Naive B cell (primary cell): Measurements from ENCODE around the gene LIN52. TPM values are rescaled to one million over a fixed set of nuclear protein-coding genes. Genes with fewer than 3 reads are reported as not detected.
A peak's percentile ranks its signal among the peaks of the same experiment; 100 is the strongest.
"Not testable (repeated sequence)": the region's sequence is repeated elsewhere in the genome, so short reads cannot be mapped to it uniquely, and the experiment has no call there.

Experiments
- ATAC-seq, 2 donors: fragments of 150-1000 bp; cut with Tn5 transposase; 2 replicates each; pipeline ENCODE4 v1.10.0; 2021; ENCODE audit warnings: low read depth in 2 of 2, mild to moderate bottlenecking in 2 of 2, moderate library complexity in 2 of 2
- DNase-seq: peaks from one replicate; pipeline ENCODE4 v3.0.0; 2022
- H3K27ac Mint-ChIP-seq, 6 donors: one replicate each; pipeline ENCODE4 v1.8.0; 2020 to 2022; ENCODE audit warnings: mild to moderate bottlenecking in 6 of 6, mixed read lengths in 6 of 6, moderate library complexity in 5 of 6, inconsistent platforms in 2 of 6
- H3K27me3 Mint-ChIP-seq, 3 donors: one replicate each; pipeline ENCODE4 v1.8.0; 2021 to 2022; ENCODE audit warnings: mixed read lengths in 3 of 3, mild to moderate bottlenecking in 1 of 3
- H3K36me3 Mint-ChIP-seq, 2 donors: one replicate each; pipeline ENCODE4 v1.8.0; 2020 to 2022; ENCODE audit warnings: mixed read lengths in 2 of 2, inconsistent platforms in 1 of 2, mild to moderate bottlenecking in 1 of 2
- H3K4me1 Mint-ChIP-seq, 3 donors: one replicate each; pipeline ENCODE4 v1.8.0; 2020 to 2022; ENCODE audit warnings: mixed read lengths in 3 of 3, inconsistent platforms in 1 of 3, mild to moderate bottlenecking in 1 of 3, moderate library complexity in 1 of 3
- H3K4me3 Mint-ChIP-seq, 8 donors: one replicate each; pipeline ENCODE4 v1.8.0; 2020 to 2022; ENCODE audit warnings: mild to moderate bottlenecking in 8 of 8, mixed read lengths in 8 of 8, moderate library complexity in 8 of 8, inconsistent platforms in 2 of 8
- H3K9me3 Mint-ChIP-seq, 7 donors: one replicate each; pipeline ENCODE4 v1.8.0; 2020 to 2022; ENCODE audit warnings: mixed read lengths in 7 of 7, mild to moderate bottlenecking in 5 of 7, inconsistent platforms in 2 of 7, moderate library complexity in 1 of 7
- polyA plus RNA-seq, 6 donors: library from polyadenylated mRNA; unstranded; fragments of 300-500 nt; fragmentation: Illumina TruSeq; gene quantifications; one replicate each; pipeline ENCODE4 v1.2.3, GENCODE V29; 2021; ENCODE audit warnings: low read depth in 6 of 6

LIN52 gene
- polyA plus RNA-seq, 6 donors from 2014 or later, result 7.4 to 19.1 (median 11.9) TPM

- Mint-ChIP-seq H3K36me3 (no peaks in the 10 kb centered on the region), H3K4me3 (no peak overlapping the region), H3K9me3 (no peaks in the 10 kb centered on the region), H3K27me3 (no peaks in the 10 kb centered on the region), H3K4me1 (peaks cover 25 to 29% (median 28%) of the 10 kb centered on the region in 3 donors), H3K27ac (no peak overlapping the region)
- ATAC-seq (no peak), DNase-seq (no peak)
Measured at GRCh38 chr14:74080820-74081460, 3.8 kb upstream of the LIN52 start.

DNA sequence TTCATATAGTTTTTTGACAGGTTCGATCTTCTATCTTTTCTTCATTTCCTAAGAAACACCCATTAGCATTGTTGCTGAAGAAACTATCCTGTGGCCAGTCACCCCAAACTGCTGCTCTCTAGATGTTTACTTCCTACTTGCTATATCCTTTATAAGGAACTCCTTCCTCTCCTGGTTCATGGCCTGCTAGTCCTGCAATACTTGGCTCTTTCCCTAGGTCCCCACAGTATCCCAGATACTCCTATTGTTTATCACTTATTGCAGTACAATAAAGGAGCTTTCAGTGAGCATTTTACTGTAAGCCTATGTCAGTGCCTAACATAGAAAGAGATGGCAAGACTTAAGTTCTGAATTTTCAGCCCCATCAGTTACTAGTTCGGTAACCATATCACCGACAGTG lies 3.3 kb upstream of the LIN52 start:
- Mint-ChIP-seq H3K27ac (no peak overlapping the region), H3K27me3 (no peaks in the 10 kb centered on the region), H3K36me3 (no peaks in the 10 kb centered on the region), H3K4me3 (peak overlapping the region in 2 of 8 donors; percentile 13 to 34), H3K9me3 (no peaks in the 10 kb centered on the region), H3K4me1 (peaks cover 31 to 34% (median 32%) of the 10 kb centered on the region in 3 donors)
- ATAC-seq (no peak), DNase-seq (no peak)

DNA sequence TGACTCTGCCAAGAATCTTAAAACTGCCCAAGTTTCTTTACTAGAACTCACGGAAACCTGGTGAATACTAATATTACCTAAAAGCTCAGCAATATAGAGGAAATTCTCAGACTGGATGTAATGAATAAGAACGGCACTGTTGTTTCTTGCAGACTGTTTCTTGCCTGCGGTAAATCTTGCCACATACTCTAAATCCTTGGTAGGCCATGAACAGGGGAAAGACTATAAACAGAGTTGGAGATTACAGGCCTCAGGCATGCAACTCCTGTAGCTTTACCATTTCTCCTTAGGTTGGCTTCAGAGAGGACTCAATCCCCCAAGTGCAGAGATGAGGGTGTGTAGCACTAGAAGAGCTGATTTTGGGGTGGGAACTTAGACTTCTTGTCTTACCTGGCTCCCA lies 1.6 kb upstream of the LIN52 start:
- peak overlapping the region; percentile 89 to 100 (median 98) for H3K4me3 Mint-ChIP-seq
- no peaks in the 10 kb centered on the region for H3K9me3 Mint-ChIP-seq
- peak overlapping the region in 1 of 6 donors; percentile 69 for H3K27ac Mint-ChIP-seq
- ATAC-seq (no peak), DNase-seq (no peak)
- peaks cover 27 to 35% (median 32%) of the 10 kb centered on the region in 3 donors for H3K4me1 Mint-ChIP-seq
- H3K27me3 Mint-ChIP-seq, result no peaks in the 10 kb centered on the region
- no peaks in the 10 kb centered on the region for H3K36me3 Mint-ChIP-seq

DNA sequence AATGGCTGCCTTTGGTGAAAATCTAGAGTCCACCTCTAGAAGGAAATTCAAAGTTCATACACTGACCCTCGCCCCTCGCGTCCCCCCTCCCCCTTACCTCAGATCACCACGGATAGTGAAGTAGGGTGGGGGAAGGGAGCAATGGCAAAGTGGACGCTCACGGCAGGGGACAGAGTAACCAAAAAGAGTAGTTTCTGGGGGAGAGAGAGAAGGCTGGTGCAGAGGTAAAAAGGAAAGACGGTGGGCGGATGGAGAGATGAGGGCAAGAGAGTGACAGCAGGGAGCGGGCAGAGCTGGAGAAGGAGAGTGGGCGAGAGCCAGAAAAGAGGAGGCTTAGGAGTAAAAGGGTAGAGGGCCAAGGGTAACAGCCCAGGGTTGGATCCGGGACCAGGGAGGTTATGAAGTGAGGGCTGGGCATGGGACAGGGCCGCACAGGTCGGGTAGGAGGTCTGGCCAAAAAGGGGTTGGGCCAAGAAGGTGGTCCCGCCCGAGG lies 926 bp upstream of the LIN52 start:
- H3K27me3 Mint-ChIP-seq, result no peaks in the 10 kb centered on the region
- peak; percentile 0 for ATAC-seq
- no peak for DNase-seq
- peaks cover 29 to 36% (median 34%) of the 10 kb centered on the region in 3 donors for H3K4me1 Mint-ChIP-seq
- peaks cover 0 to 2% of the 10 kb centered on the region in 2 donors for H3K36me3 Mint-ChIP-seq
- peak overlapping the region; percentile 78 to 98 (median 92) for H3K27ac Mint-ChIP-seq
- no peaks in the 10 kb centered on the region for H3K9me3 Mint-ChIP-seq
- H3K4me3 Mint-ChIP-seq, result peak overlapping the region; percentile 89 to 100 (median 98)

GRCh38 chr14:74085047-74085637 lies 386 bp downstream of the LIN52 start:
- Mint-ChIP-seq H3K27ac (peak overlapping the region; percentile 85 to 98 (median 96)), H3K9me3 (peaks cover 0 to 2% (median 0%) of the 10 kb centered on the region in 7 donors), H3K4me3 (peak overlapping the region; percentile 89 to 100 (median 98)), H3K4me1 (peaks cover 34 to 43% (median 38%) of the 10 kb centered on the region in 3 donors), H3K27me3 (no peaks in the 10 kb centered on the region), H3K36me3 (peaks cover 0 to 6% of the 10 kb centered on the region in 2 donors)
- ATAC-seq, result no peak
- no peak for DNase-seq

DNA sequence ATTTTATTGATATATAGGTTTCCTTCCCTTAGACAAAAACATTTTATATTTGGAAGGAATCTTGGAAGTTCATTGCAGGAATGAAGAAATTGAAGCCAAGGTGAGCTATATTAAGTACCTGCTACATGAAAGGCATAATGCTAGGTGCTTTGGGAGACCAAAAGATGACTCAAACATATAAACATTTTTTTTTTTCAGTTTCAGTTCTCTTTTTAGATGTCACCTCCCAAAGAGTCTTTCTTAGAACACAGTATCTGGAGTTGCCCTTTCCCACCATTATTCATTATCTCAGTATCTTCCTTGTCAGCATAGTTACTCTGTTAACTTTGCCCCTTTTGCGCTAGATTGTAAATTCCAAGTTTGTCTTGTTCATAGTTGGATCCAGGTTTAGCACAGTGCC lies 1.1 kb downstream of the LIN52 start:
- H3K4me1 Mint-ChIP-seq, result peaks cover 32 to 47% (median 38%) of the 10 kb centered on the region in 3 donors
- peak overlapping the region in 5 of 6 donors; percentile 85 to 98 (median 96) for H3K27ac Mint-ChIP-seq
- peaks cover 0 to 6% of the 10 kb centered on the region in 2 donors for H3K36me3 Mint-ChIP-seq
- ATAC-seq (no peak), DNase-seq (peak; percentile 35)
- H3K9me3 Mint-ChIP-seq, result peaks cover 0 to 2% (median 0%) of the 10 kb centered on the region in 7 donors
- peak overlapping the region; percentile 89 to 100 (median 98) for H3K4me3 Mint-ChIP-seq
- no peaks in the 10 kb centered on the region for H3K27me3 Mint-ChIP-seq

- Mint-ChIP-seq H3K9me3 (peaks cover 0 to 2% (median 0%) of the 10 kb centered on the region in 7 donors), H3K36me3 (peaks cover 0 to 9% of the 10 kb centered on the region in 2 donors), H3K27me3 (no peaks in the 10 kb centered on the region), H3K27ac (no peak overlapping the region), H3K4me3 (peak overlapping the region in 1 of 8 donors; percentile 3), H3K4me1 (peaks cover 14 to 35% (median 25%) of the 10 kb centered on the region in 3 donors)
- DNase-seq, result no peak
- no peak for ATAC-seq
Measured at GRCh38 chr14:74089251-74090020, 4.7 kb downstream of the LIN52 start.

DNA sequence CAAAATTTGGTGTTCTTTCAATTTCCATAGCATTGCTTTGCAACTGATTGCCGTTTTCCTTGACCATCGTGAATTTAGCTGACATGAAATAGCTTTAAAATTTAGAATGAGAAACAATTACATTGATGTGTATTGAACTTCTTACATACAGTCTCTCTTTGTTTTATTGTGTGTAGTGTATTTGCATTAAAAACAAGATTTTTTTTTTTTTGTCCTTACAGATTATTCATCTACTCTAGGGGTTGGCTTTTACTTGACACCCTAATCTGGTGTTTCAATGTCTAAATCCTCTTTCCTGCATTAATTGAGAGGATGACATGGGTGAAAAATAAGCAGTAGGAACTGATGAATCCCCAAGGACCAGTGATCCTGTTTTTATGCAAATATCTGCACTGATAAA lies 20.6 kb downstream of the LIN52 start:
- Mint-ChIP-seq H3K36me3 (peaks cover 6 to 22% of the 10 kb centered on the region in 2 donors), H3K4me3 (no peak overlapping the region), H3K4me1 (no peaks in the 10 kb centered on the region), H3K27me3 (no peaks in the 10 kb centered on the region), H3K27ac (no peak overlapping the region), H3K9me3 (no peaks in the 10 kb centered on the region)
- DNase-seq, result no peak
- no peak for ATAC-seq

DNA sequence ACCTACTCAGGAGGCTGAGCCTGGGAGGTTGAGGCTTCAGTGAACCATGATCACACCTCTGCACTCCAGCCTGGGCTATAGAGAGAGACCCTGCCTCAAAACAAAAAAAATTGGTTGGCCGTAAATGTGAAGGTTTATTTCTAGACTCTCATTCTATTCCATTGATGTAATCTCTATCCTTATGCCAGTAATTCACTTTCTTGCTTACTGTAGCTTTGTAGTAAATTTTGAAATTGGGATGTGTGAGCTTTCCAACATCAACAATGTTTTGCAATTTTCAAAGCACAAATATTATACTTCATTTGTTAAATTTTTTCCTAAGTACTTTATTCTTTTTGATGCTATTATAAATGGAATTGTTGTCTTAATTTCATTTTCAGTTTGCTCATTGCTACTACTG lies 24.6 kb downstream of the LIN52 start:
- H3K9me3 Mint-ChIP-seq, result no peaks in the 10 kb centered on the region
- no peaks in the 10 kb centered on the region for H3K27me3 Mint-ChIP-seq
- H3K36me3 Mint-ChIP-seq, result peaks cover 6 to 16% of the 10 kb centered on the region in 2 donors
- no peak overlapping the region for H3K4me3 Mint-ChIP-seq
- DNase-seq, result no peak
- peak overlapping the region in 1 of 6 donors; percentile 62 for H3K27ac Mint-ChIP-seq
- ATAC-seq, result no peak
- H3K4me1 Mint-ChIP-seq, result no peaks in the 10 kb centered on the region

DNA sequence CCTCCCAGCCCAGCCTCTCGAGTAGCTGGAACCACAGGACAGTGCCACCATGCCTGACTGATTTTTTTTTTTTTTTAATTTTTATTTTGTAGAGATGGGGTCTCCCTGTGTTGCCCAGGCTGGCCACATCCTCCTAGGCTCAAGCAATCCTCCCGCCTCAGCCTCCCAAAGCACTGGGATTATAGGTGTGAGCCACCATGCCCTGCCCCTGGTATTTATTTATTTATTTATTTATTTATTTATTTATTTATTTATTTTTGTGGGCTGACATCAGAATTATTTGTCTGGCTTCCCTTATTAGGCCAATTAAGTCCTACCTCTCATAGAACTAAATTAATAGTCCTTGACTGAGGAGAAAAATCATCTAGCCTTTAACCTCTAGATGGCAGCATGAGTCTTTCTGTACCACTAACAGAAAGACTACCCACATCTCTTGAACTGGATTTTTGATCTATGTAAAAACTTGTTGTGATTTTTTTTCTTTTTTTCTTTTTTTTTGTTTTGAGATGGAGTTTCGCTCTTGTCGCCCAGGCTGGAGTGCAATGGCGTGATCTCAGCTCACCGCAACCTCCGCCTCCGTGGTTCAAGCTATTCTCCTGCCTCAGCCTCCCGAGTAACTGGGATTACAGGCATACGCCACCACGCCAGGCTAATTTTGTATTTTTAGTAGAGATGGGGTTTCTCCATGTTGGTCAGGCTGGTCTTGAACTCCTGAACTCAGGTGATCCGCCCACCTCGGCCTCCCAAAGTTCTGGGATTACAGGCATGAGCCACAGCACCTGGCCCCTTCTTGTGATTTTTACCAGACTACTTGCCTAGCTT lies 26.9 kb downstream of the LIN52 start:
- peak; percentile 43 for DNase-seq
- H3K27me3 Mint-ChIP-seq, H3K27ac Mint-ChIP-seq, H3K9me3 Mint-ChIP-seq, H3K4me1 Mint-ChIP-seq, H3K4me3 Mint-ChIP-seq: not testable (repeated sequence)
- peak; percentile 50 to 65 for ATAC-seq
- H3K36me3 Mint-ChIP-seq, result peaks cover 6 to 16% of the 10 kb centered on the region in 2 donors

GRCh38 chr14:74125487-74125886 lies 40.7 kb downstream of the LIN52 start:
- H3K9me3 Mint-ChIP-seq, H3K36me3 Mint-ChIP-seq, H3K4me1 Mint-ChIP-seq, ATAC-seq, H3K27ac Mint-ChIP-seq, H3K27me3 Mint-ChIP-seq, H3K4me3 Mint-ChIP-seq, DNase-seq: not testable (repeated sequence)

GRCh38 chr14:74126315-74127013 lies 41.7 kb downstream of the LIN52 start:
- H3K4me1 Mint-ChIP-seq, result no peaks in the 10 kb centered on the region
- peaks cover 0 to 7% (median 0%) of the 10 kb centered on the region in 7 donors for H3K9me3 Mint-ChIP-seq
- H3K27me3 Mint-ChIP-seq, result no peaks in the 10 kb centered on the region
- H3K4me3 Mint-ChIP-seq, result no peak overlapping the region
- H3K27ac Mint-ChIP-seq, result no peak overlapping the region
- H3K36me3 Mint-ChIP-seq, result no peaks in the 10 kb centered on the region
- DNase-seq (no peak), ATAC-seq (no peak)
